T-helper 1 cell treated with Interleukin-12 subunit alpha and Interleukin-12 subunit beta and Interleukin-4 antibody, amounts not matched to agents 30 ng/mL and 1 ng/mL, for 36 hours (primary cell): ENCODE results near the gene ARSJ. TPM values are rescaled to one million over a fixed set of nuclear protein-coding genes. Genes with fewer than 3 reads are reported as not detected.

Source experiments
- intact Hi-C: fragments of 100-400 bp; cut with micrococcal nuclease; formaldehyde crosslinking; loops from one replicate; pipeline ENCODE4 v1.15.1; 2024
- total RNA-seq: library from RNA; stranded (reverse); gene quantifications from 2 replicates; pipeline ENCODE4 v1.2.3, GENCODE V29; 2022

Gene ARSJ
- total RNA-seq, 1 donor from 2014 or later, result not detected

DNA sequence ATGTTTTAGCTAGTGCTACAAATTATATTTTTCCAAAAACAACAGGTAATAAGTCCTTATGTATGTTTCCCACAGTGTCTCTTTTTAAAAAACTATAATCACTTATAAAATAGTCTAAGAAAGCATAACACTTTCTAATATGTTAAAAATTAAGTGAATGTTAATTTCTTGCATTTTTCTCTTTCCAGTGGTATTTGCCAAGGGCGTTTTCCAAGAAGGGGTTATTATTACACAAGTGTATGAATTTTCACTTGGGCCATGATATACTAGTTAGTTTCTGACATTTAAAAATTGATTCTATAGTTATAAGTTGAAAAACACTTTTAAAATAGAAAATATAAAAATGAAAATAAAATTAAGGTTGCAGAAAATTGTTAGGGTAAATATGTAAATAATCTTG is 74.6 kb downstream of the ARSJ start:
- intact Hi-C loops, result loop anchor here (5.0 kb wide), 1 partner anchor 268 kb away; no protein-coding TSS in a partner anchor

DNA sequence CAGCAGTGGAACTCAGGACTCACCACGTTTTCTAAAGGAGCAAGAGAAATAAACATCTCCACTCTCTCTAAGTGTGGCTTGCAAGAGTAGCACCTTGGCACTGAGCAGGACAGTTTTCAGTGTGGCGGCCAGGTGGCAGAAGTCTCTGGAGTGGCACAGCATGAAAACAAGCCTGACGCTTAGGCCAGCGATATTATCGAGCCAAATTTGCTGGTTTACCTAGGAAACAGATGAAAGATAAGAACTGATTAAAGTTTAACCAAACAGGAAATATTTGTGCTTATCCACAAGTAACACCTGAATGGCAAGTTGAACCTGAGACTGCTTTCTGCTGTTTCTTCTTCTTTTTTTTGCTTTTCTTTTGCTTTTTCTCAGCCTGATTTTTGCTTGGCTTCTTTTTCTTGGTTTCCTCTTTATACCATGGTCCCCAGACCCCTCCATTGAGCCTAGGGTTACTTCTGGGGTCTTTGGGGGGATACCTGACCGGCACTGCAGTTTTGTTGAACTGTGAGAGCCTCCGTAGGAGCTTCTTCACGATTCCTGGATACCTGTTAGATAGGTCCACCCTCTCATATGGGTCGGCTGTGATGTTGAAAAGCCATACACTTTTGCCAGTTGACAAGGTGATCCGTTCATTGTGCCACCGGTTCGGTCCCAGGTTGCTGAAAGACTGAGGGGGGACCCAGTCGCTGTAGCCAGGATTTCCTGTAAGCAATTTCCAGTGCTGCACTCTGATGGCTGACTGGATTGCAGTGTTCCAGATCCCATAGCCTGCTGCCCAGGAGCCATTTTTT is 77.3 kb downstream of the ARSJ start:
- intact Hi-C loops, result loop anchor here (1.0 to 2.0 kb wide), 3 partner anchors 140 to 355 kb away; no protein-coding TSS in a partner anchor

DNA sequence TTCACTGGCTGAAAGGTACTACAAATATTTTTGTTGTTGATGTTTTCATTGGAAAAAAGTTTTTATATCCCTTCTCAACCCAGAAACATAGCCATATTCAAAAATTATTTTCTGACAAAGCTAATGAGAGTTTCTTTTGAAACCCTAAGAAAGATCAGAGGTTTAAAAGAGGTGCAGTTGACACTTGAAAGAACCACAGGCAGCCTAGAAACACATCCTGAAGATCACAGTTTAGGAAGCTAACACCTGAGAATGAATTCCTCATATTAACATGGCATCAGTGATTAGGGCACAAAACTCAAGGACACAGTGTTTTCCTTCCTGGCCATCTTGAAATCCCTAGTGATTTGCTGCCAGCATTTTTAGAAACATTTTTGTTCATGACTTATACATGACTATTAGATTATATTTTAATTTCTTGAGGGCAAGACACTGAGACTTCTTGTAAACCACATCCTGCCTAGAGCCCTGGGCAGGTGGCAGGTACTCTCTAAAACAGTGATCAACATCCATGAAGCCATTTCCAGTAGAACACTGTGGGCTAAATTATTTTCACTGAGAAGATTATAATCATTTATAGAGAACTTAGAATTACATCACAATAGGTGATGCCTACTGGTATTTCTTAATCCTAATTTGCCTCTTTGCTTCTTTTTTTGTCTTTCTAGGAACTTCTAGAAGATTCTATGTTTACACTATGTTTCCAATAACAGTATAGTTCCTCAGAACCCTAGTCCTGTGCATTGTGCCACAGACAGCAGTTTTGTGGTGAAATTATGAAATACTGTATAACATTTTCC is 80.0 kb downstream of the ARSJ start:
- intact Hi-C loops, result no loop called here

DNA sequence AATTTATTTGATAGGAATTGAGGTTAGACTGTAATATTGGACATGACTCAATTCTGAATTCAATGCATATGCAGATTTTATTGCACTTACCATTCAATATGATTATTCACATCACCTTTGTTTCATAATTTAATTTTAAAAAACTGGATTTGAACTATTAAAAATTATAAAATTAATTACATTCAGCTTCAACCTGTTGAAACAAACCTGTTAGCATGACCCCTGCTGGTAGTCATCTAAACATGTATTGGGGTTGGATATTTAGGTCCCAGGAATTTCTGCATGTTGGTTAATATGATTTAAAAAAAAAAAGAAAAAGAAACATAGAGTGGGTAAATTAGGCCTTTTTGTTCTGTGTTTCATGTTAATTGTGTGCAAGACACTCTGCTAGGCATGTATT is 85.9 kb downstream of the ARSJ start:
- intact Hi-C loops, result no loop called here

DNA sequence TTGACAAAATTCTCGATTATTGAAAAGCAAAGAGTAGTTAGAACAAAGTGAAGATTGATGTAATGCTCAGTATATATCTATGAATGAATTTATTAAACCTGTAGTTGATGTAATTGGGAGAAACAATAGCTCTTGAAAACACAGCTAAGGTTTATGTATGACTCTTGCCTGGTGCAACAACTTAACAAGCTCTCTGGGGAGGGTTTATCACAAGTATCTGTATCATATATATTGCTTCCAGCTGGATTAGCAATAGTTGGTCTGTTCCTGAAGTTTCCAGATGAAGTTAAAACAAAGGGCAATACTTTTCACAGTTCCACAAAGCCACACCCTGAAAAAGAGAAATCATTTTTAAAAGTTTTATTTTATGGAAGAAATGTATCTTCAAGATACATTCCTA is 91.4 kb downstream of the ARSJ start:
- intact Hi-C loops, result no loop called here

DNA sequence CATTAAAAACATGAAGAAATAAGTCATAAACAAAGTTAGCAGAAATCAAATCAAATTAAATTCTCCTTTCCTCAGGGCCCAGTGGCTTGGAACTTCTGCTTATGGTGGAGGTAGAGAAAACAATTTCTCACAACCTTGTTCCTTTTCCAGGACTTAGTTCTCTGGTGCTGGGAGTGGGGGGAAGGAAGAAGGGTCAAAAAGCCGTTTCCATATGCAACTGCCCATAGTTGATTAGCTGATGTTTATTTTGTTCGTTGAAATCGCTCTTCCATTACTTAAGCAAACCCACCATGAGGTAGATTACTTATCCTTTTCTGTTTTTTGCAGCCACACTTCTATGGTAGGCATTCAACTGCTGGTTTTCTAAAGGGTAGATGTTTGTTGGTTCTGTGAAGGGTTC is 94.2 kb downstream of the ARSJ start:
- intact Hi-C loops, result no loop called here

DNA sequence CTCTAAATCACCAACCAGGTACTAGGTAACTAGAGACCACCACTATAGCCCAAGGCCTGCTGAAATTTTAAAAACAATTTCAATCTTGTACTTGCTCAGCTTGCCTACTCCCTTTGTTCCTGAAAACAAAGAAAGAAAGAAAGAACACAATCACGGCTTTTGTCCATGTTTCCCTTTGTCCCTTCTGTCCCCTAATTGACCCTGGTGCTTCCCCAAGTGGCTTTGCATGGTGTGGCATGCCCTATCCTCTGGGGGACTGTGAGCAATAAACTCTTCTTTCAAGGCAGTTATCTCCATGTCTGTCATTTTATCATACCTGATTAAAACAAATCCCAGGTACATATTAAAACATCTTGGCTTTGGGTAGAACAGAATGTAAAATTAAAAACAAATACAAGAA is 94.8 kb downstream of the ARSJ start:
- intact Hi-C loops, result no loop called here

DNA sequence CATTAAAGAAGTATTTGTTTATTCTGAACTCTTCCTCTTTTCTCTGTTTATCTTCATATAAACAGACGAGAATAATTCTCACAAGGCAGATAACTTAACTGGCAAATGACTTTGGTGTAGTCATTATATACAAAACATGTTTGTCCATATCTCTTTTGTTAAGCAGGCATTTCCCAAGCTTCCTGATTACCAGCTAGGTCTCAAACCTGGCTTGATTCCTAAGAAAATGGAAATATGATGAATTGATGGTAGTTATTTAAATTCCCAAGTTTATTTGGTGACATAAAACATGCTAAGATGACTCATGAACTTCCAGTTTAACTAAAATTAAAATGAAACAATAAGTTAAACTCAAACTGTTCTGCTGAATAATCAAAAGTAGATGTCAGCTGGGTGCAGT is 96.8 kb downstream of the ARSJ start:
- intact Hi-C loops, result no loop called here

DNA sequence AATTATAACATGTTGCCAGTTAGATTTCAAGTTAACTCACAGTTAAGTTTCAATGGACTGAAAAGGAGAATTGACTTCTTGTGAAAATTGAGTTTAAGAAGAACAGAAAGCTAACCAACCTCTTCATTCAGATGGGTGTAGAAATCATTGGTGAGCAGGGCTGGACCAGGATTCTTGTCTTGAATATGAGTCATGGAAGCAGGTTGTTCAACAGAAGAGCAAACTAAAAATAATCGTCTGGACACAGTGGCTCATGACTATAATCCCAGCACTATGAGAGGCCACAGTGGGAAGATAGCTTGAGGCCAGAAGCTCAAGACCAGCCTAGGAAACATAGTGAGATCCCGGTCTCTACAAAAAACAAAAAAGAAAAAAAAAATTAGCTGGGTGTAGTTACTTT is 98.2 kb downstream of the ARSJ start:
- intact Hi-C loops, result no loop called here

DNA sequence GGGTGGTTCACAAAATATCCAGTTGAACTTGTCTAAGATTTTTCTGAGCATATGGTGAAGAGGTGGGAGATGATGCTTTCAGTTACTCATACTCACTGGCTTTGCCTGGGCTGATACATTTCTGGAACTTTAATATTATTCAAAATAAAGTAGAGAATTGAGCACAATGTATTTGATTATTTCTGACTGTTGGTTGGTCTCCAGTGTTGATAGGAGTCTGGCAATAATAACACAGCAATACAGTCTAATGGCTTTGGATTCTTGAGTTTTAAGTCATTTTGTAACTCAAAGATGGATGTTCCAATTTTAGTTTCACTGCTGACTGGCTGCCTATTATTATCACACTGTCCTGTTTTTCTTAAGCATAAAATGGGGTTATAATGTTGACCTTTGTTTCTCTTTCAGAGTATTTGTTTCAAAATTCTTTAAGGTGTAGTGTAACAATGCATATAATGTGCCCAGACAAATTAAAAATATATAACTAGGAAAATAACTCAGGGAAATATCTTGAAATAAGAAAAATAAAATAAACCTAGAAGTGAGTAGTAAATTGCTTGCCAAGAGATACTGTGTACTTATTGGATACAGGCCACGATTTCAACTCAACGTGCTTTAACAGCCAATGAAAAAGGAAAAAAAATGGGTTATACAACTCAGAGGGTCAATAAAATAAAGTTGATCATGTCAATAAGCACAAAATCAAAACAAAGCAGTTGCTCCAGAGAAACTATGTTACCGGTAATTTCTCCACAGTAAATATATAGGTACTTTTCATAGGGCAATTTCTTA is 99.0 kb downstream of the ARSJ start:
- intact Hi-C loops, result no loop called here

DNA sequence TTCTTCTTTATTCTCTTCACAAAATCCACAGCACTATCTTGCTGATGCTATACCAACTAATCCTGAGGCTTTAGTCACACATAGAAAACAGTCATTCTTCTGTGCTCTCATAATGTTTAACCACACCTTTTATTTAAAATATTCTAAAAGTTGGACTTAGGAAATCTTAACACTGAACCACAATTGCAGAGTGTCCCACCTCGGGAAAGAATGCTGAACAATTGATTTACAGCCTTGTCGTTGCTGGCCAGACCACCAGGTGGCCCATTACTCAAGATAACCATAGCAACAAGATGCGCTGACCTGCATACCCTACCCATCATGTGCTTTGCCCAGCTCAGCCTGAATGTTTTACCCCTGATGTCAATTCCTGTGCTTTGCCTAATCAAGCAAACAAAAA is 100.8 kb downstream of the ARSJ start:
- intact Hi-C loops, result no loop called here

DNA sequence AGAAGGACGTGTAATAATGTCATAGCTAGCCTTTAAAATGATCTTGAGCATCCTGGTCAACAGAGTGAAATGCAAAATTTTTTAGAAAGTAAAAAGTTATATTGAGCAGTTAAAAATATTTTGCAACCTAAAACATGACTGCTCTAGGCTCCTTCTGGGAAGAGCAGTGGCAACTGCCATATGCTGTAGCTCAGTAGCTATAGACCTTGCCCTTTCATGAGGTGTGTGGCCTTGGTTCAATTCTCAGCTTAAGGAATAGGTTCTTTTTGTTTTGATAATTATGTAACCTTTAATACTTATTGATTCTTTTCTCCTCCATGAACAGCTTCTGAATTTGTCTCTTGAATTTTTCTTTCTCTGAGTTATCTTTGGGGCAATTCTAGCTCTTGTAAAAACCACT is 105.0 kb downstream of the ARSJ start:
- intact Hi-C loops, result no loop called here

DNA sequence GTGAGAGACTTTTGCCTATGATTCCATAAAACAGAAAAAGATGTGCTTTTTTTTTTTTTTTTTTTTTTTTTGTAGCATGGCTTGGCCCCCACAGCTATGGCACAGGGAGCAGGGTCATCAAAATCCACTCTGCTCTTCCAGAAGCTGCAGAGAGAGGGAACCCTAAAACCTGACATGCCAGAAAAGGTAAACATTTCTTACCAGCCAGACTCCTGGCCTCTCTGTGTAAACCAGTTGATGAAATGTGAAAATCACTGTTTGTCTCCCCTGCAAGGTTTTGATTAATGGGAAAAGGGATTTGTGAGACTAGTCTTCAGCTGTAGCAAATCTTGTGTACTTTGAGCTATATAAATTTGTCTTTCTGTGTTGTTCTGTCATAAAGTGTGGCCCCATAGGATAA is 105.9 kb downstream of the ARSJ start:
- intact Hi-C loops, result no loop called here

DNA sequence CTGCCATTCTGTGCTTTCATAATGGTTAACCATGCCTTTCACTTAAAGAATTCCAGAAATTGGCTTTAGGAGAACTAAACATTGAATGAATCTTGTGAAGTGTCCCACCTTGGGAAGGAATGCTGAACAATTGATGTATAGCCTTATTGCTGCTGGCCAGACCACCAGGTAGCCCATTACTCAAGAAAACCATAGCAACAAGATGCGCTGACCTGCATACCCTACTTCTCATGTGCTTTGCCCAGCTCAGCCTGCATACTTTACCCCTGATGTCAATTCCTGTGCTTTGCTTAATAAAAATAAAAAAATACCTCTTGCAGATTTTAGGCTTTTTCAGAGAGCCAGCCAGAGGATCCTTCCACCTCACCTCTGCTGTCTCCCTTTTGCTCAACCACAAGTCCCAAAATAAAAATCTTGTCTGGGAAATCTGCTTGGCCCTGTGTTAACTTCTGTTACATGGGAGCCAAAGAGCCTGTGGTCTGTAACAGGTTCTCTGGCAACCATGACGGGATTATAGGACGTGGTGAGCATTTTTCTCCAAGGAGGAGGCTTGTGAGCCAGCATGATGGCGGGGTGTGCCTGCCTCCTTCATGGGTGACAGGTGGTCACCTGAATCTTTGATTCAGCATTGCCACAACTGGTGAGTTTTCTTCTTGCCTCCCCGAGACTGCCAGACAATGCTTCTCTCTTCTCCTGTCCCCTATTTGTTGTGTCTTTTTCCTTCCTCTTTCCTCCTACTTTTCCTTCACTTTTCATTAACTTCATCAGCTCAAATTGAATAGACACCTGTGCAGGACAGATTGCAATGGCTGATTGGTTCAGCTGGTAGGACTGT is 106.8 kb downstream of the ARSJ start:
- intact Hi-C loops, result no loop called here

DNA sequence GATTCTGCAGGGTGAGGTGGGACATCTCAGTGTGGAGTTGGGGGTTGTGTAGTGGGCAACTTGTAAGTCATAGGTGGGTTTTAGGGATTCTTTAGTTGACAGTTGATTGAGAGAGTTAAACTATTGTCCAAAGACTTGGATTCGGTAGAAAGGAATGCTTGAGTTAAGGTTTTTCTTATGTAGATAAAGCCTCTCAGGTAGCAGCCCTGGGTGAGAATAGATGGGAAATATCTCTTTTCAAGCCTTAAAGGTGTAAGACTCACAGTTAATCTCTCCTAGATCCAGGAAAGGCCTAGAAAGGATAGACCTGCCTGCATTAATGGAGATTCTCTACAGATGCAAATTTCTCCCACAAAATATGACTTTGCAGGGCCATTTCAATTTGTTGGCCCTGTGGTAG is 108.4 kb downstream of the ARSJ start:
- intact Hi-C loops, result no loop called here

DNA sequence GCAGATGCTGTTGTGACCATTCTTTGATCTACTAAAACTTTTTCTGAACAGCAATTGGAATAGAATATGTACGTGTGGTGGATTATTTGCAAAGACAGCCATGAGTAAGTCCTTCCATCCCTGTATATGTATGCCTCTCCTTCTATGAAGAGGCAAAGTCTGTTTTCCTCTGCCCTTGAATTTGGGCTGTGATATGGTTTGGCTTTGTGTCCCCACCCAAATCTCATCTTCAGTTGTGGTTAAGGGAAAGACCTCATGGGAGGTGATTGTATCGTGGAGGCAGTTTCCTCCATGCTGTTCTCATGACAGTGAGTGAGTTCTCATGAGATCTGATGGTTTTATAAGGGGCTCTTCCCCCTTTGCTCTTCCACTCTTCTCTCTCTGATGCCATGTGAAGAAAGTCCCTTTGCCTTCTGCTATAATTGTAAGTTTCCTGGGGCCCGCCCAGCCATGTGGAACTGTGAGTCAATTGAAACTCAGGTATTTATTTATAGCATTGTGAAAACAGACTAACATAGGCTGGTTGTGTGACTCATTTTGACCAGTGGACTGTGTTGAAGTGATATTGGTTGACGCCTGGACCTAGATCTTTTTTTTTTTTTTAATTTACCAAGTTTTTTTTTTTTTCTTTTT is 109.6 kb downstream of the ARSJ start:
- intact Hi-C loops, result no loop called here

DNA sequence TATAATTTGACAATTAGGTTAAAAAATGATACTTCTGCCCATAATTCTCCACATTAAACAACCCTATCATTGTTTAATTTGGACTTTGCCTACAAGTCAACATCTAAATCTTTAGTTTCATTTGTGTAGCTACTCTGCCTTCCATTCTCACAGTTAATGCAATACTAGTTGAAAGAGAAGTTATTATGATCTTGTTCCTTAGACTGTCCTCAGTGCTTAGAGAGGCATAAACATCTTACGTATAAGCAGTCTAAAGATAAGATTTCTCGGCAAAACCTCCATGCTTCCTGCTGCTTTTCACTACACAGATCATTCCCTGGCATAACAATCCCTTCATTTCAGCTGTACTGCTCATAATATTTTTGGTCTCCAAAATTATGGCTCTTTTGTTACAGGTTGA is 112.8 kb downstream of the ARSJ start:
- intact Hi-C loops, result no loop called here

DNA sequence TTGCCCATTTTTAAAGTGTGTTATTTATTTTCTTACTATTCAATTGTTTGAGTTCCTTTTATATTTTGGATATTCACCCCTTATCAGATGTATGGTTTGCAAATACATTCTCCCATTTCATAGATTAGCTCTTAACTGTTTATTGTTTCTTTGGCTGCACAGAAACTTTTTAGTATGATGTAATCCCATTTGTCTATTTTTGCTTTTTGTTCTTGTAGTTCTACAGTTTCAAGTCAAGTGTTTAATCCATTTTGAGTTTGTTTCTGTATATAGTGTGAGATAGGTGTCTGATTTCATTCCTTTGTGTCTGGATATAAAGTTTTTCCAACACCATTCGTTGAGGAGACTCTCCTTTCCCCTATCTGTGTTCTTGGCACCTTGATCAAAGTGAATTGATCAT is 120.5 kb downstream of the ARSJ start:
- intact Hi-C loops, result no loop called here

DNA sequence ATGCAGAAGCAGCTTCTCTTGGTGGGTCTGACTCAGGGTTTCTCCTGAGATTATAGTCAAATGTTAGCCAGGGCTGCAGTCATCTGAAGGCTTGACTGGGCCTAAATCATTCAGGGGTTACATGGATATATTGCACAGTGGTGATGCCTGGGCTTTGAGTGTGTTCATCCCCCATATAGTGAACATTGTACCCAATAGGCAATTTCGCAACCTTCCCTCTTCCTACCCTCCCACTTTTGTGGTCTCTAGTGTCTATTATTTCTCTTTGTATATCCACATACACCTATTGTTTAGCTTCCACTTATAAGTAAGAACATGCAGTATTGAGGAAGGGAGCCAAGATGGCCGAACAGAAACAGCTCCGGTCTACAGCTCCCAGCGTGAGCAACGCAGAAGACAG is 127.6 kb downstream of the ARSJ start:
- intact Hi-C loops, result no loop called here
